IMR-90 (cell line): ENCODE measurements around the gene SDK1. TPM values are rescaled to one million over a fixed set of nuclear protein-coding genes. Genes with fewer than 3 reads are reported as not detected.

Source experiments
- ATAC-seq: fragments of 200-7000 bp; cut with Tn5 transposase; 2 replicates; pipeline ENCODE4 v1.9.1; 2020; ENCODE audit warnings: low read depth, mild to moderate bottlenecking, moderate library complexity
- BruUV-seq: library from RNA; stranded (reverse); fragments of 400-500 nt; replicated peaks from 2 replicates; lab custom pipeline; 2021; lab: Mats Ljungman, UMichigan
- CTCF ChIA-PET: fragments of 300-600 bp; formaldehyde crosslinking; extraction: SDS; loops from one replicate; lab custom pipeline; 2021; ENCODE audit warnings: antibody characterized with exemption; lab: Yijun Ruan, JAX
- POLR2A ChIA-PET: fragments of 300-600 bp; sonication (Branson Sonifier 250); formaldehyde crosslinking; loops from one replicate; lab custom pipeline; 2022; ENCODE audit warnings: antibody characterized with exemption; ENCODE audit not compliant: unreplicated experiment; lab: Charles Lee
- DNase-seq: peaks from one replicate; pipeline ENCODE4 v3.0.0; 2013
- H2AFZ ChIP-seq: replicated peaks from 2 replicates; pipeline ENCODE3; 2013; ENCODE audit warnings: low read length, mild to moderate bottlenecking; ENCODE audit not compliant: poor library complexity
- H2AK5ac ChIP-seq: 2 replicates; pipeline ENCODE4 v1.6.1; 2013; ENCODE audit warnings: low read depth, low read length, inconsistent platforms
- H2AK9ac ChIP-seq: replicated peaks from 2 replicates; pipeline ENCODE3; 2013; ENCODE audit warnings: mild to moderate bottlenecking, low read depth, low read length, moderate library complexity; ENCODE audit not compliant: poor library complexity
- H2BK120ac ChIP-seq: 2 replicates; pipeline ENCODE4 v1.6.1; 2013; ENCODE audit warnings: low read depth, low read length, inconsistent platforms
- H2BK15ac ChIP-seq: 3 replicates; pipeline ENCODE4 v1.6.1; 2013; ENCODE audit warnings: low read depth, low read length, inconsistent platforms
- H2BK20ac ChIP-seq: 2 replicates; pipeline ENCODE4 v1.6.1; 2013; ENCODE audit warnings: low read depth, mild to moderate bottlenecking, inconsistent platforms, low read length, moderate library complexity
- H2BK5ac ChIP-seq: 2 replicates; pipeline ENCODE4 v1.6.1; 2013; ENCODE audit warnings: mild to moderate bottlenecking, low read depth, low read length, inconsistent platforms; ENCODE audit not compliant: poor library complexity, severe bottlenecking
- H3K14ac ChIP-seq: replicated peaks from 2 replicates; pipeline ENCODE4 v1.6.1; 2013; ENCODE audit warnings: low read depth, low read length, inconsistent platforms
- H3K18ac ChIP-seq: 2 replicates; pipeline ENCODE4 v1.6.1; 2013; ENCODE audit warnings: low read depth, low read length, control low read depth
- H3K23ac ChIP-seq: 2 replicates; pipeline ENCODE4 v1.6.1; 2013; ENCODE audit warnings: low read depth, low read length, inconsistent platforms
- H3K27ac ChIP-seq: 2 replicates; pipeline ENCODE4 v1.5.1; 2013; ENCODE audit warnings: mild to moderate bottlenecking, control low read depth, low read length; ENCODE audit not compliant: insufficient read depth
- H3K27me3 ChIP-seq: 2 replicates; pipeline ENCODE4 v1.6.1; 2013; ENCODE audit warnings: low read length; ENCODE audit not compliant: control insufficient read depth, insufficient read depth
- H3K36me3 ChIP-seq: 2 replicates; pipeline ENCODE4 v1.6.1; 2013; ENCODE audit warnings: low read length, mixed read lengths; ENCODE audit not compliant: control insufficient read depth, insufficient read depth
- H3K4ac ChIP-seq: 2 replicates; pipeline ENCODE4 v1.6.1; 2013; ENCODE audit warnings: low read depth, low read length, inconsistent platforms
- H3K4me1 ChIP-seq: 2 replicates; pipeline ENCODE4 v1.6.1; 2013; ENCODE audit warnings: low read length, mixed read lengths; ENCODE audit not compliant: control insufficient read depth, insufficient read depth
- H3K4me2 ChIP-seq: 2 replicates; pipeline ENCODE4 v1.6.1; 2013; ENCODE audit warnings: low read depth, mild to moderate bottlenecking, control low read depth, low read length, moderate library complexity
- H3K4me3 ChIP-seq: 2 replicates; pipeline ENCODE4 v1.5.1; 2013; ENCODE audit warnings: low read depth, mild to moderate bottlenecking, control low read depth, low read length, moderate library complexity; ENCODE audit not compliant: insufficient read depth
- H3K56ac ChIP-seq: 2 replicates; pipeline ENCODE4 v1.6.1; 2013; ENCODE audit warnings: low read length, inconsistent platforms; ENCODE audit not compliant: insufficient read depth; ENCODE audit errors: extremely low read depth
- H3K79me1 ChIP-seq, 2 experiments: 2 replicates each; pipeline ENCODE4 v1.6.1; 2013; ENCODE audit warnings: low read length in 2 of 2, inconsistent platforms in 1 of 2, low read depth in 1 of 2
- H3K9ac ChIP-seq: 2 replicates; pipeline ENCODE4 v1.6.1; 2013; ENCODE audit warnings: low read depth, low read length, control low read depth
- H3K9me1 ChIP-seq: 2 replicates; pipeline ENCODE4 v1.6.1; 2013; ENCODE audit warnings: low read length, inconsistent platforms; ENCODE audit not compliant: insufficient read depth
- H3K9me3 ChIP-seq: 2 replicates; pipeline ENCODE4 v1.6.1; 2013; ENCODE audit warnings: low read length; ENCODE audit not compliant: control insufficient read depth, insufficient read depth
- H4K20me1 ChIP-seq: 2 replicates; pipeline ENCODE4 v1.6.1; 2013; ENCODE audit warnings: low read length, inconsistent platforms; ENCODE audit not compliant: insufficient read depth
- H4K5ac ChIP-seq: 2 replicates; pipeline ENCODE4 v1.6.1; 2013; ENCODE audit warnings: mild to moderate bottlenecking, low read depth, low read length, control low read depth
- H4K8ac ChIP-seq, 2 experiments: 2 replicates each; pipeline ENCODE4 v1.6.1; 2013; ENCODE audit warnings: low read depth in 2 of 2, low read length in 2 of 2, control low read depth in 1 of 2, inconsistent platforms in 1 of 2
- H4K91ac ChIP-seq: 2 replicates; pipeline ENCODE4 v1.6.1; 2013; ENCODE audit warnings: low read depth, low read length, inconsistent platforms; ENCODE audit not compliant: insufficient read depth
- BHLHE40 ChIP-seq: fragments of 150-350 bp; IDR thresholded peaks from 2 replicates; pipeline ENCODE4 v1.6.1; 2016; ENCODE audit warnings: mild to moderate bottlenecking, low read depth, low read length
- CHD1 ChIP-seq: IDR thresholded peaks from 2 replicates; pipeline ENCODE4 v1.6.1; 2012; ENCODE audit warnings: low read depth, low read length, improper control_type of control experiment
- FOS ChIP-seq: fragments of 150-350 bp; IDR thresholded peaks from 2 replicates; pipeline ENCODE4 v1.6.1; 2016; ENCODE audit warnings: low read depth, low read length
- MAFK ChIP-seq: IDR thresholded peaks from 2 replicates; pipeline ENCODE4 v1.6.1; 2012; ENCODE audit warnings: low read depth, low read length, improper control_type of control experiment
- POLR2A ChIP-seq: IDR thresholded peaks from 2 replicates; pipeline ENCODE4 v1.6.1; 2012; ENCODE audit warnings: mild to moderate bottlenecking, low read depth, low read length
- RAD21 ChIP-seq: IDR thresholded peaks from 2 replicates; pipeline ENCODE4 v1.6.1; 2012; ENCODE audit warnings: low read length, improper control_type of control experiment
- RCOR1 ChIP-seq: IDR thresholded peaks from 2 replicates; pipeline ENCODE4 v1.6.1; 2012; ENCODE audit warnings: mild to moderate bottlenecking, low read length, improper control_type of control experiment; ENCODE audit not compliant: insufficient replicate concordance
- WGBS, 2 experiments: methylation state at CpG; one replicate each; pipeline versions ENCODE4 v1.1.5 to v1.1.7; 2013; ENCODE audit warnings: missing lambda C conversion rate in 2 of 2; ENCODE audit not compliant: insufficient read length in 1 of 2; ENCODE audit errors: extremely low coverage in 2 of 2; 5-methylcytosine and 5-hydroxymethylcytosine counted together
- dilution Hi-C: fragments of 300-500 bp; cut with HindIII; formaldehyde crosslinking; loops from one replicate; pipeline ENCODE4 v1.14.3; 2018; ENCODE audit warnings: low sequenced_read_pairs; ENCODE audit not compliant: unreplicated experiment
- in situ Hi-C: fragments of 300-500 bp; cut with MboI; formaldehyde crosslinking; loops from 3 replicates; pipeline ENCODE4 v1.14.3; 2019; ENCODE audit warnings: low sequenced_read_pairs, inconsistent platforms, mixed read lengths
- intact Hi-C: fragments of 100-400 bp; cut with micrococcal nuclease; formaldehyde crosslinking; loops from 2 replicates; pipeline ENCODE4 v1.10.0; 2022
- polyA plus RNA-seq, 3 experiments: library from polyadenylated mRNA; depleted of rRNA; stranded (reverse); fragments of >200 nt; gene quantifications; 2 replicates each; pipeline ENCODE4 v1.2.3, GENCODE V29; 2012; ENCODE audit warnings: low replicate concordance in 1 of 3
- total RNA-seq: library from RNA; depleted of rRNA; stranded (reverse); fragments of >200 nt; gene quantifications from 2 replicates; pipeline ENCODE4 v1.2.3, GENCODE V29; 2012
- TF ChIP-seq, protein P1 (sequence below): fragments of 150-350 bp; IDR thresholded peaks from 2 replicates; pipeline ENCODE4 v1.6.1; 2017; ENCODE audit warnings: mild to moderate bottlenecking, antibody characterized with exemption, low read length, low read depth
- TF ChIP-seq, protein P2 (sequence below): fragments of 150-350 bp; IDR thresholded peaks from 2 replicates; pipeline ENCODE4 v1.6.1; 2016; ENCODE audit warnings: low read depth, mild to moderate bottlenecking, low read length, moderate library complexity, borderline replicate concordance

The SDK1 gene
- total and polyA plus RNA-seq, 2 of the 4 experiments (the other 2 are of a cell fraction) = 1.5 to 1.6 TPM

DNA sequence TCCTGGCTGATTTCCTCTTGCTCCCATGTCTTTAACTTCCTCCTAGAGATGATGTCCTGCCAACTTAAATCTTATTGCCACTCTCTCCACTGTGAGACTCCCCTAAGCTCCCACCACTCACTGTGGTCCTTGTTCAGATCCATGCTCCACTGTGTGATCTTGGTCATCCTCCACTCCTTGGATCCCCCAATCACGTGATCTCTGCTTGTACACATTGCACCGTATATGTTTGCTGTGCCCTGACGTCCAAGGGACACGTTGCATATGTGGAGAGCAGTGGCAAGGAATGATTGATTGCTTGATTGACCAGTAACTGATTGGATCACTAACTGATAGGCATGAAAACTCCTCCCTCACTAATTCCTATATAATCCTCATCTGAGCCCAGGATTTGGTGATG is 395.1 kb downstream of the SDK1 start:
- no TSS peak for BruUV-seq
- no peak overlapping the region for H2AFZ ChIP-seq
- no peak overlapping the region for H3K4me3 ChIP-seq
- TF ChIP-seq RAD21 (no peak), BHLHE40 (no peak), FOS (no peak), MAFK (no peak), RCOR1 (no peak), POLR2A (no peak), CHD1 (no peak)
- TF ChIP-seq, protein P1, sequence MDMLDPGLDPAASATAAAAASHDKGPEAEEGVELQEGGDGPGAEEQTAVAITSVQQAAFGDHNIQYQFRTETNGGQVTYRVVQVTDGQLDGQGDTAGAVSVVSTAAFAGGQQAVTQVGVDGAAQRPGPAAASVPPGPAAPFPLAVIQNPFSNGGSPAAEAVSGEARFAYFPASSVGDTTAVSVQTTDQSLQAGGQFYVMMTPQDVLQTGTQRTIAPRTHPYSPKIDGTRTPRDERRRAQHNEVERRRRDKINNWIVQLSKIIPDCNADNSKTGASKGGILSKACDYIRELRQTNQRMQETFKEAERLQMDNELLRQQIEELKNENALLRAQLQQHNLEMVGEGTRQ = no peak
- TF ChIP-seq, protein P2, sequence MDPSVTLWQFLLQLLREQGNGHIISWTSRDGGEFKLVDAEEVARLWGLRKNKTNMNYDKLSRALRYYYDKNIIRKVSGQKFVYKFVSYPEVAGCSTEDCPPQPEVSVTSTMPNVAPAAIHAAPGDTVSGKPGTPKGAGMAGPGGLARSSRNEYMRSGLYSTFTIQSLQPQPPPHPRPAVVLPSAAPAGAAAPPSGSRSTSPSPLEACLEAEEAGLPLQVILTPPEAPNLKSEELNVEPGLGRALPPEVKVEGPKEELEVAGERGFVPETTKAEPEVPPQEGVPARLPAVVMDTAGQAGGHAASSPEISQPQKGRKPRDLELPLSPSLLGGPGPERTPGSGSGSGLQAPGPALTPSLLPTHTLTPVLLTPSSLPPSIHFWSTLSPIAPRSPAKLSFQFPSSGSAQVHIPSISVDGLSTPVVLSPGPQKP = no peak
- no peak overlapping the region for H3K4ac ChIP-seq
- H3K27ac ChIP-seq = no peak overlapping the region
- WGBS, 2 experiments = no CpG with 5 or more reads among the region's 4 CpGs
- no peak overlapping the region for H2BK120ac ChIP-seq
- no peaks in the 10 kb centered on the region for H3K9me1 ChIP-seq
- no peak overlapping the region for H2AK9ac ChIP-seq
- H3K36me3 ChIP-seq = no peaks in the 10 kb centered on the region
- H3K27me3 ChIP-seq = no peaks in the 10 kb centered on the region
- no peak overlapping the region for H2BK20ac ChIP-seq
- H3K56ac ChIP-seq = no peak overlapping the region
- H2AK5ac ChIP-seq = no peak overlapping the region
- no peaks in the 10 kb centered on the region; the same call in 1 of the 2 replicates for H3K9me3 ChIP-seq
- H4K91ac ChIP-seq = no peak overlapping the region
- H3K18ac ChIP-seq = no peak overlapping the region
- no peak overlapping the region for H2BK15ac ChIP-seq
- dilution Hi-C loops = no loop called here
- H3K4me2 ChIP-seq = no peak overlapping the region
- no peaks in the 10 kb centered on the region for H3K4me1 ChIP-seq
- no peaks in the 10 kb centered on the region for H4K20me1 ChIP-seq
- ChIA-PET POLR2A (no interaction called here), CTCF (no interaction called here)
- no peaks in the 10 kb centered on the region for H3K79me1 ChIP-seq
- ATAC-seq (no peak), DNase-seq (no peak)
- H4K5ac ChIP-seq = no peak overlapping the region
- no peak overlapping the region for H3K23ac ChIP-seq
- no peak overlapping the region for H4K8ac ChIP-seq
- H3K9ac ChIP-seq = no peak overlapping the region
- H3K14ac ChIP-seq = no peak overlapping the region
- no peak overlapping the region for H2BK5ac ChIP-seq
- in situ Hi-C loops = no loop called here
- intact Hi-C loops = no loop called here
